Transverse colon (tissue), 4 donors: ENCODE data around the gene MRPL48. TPM values are rescaled to one million over a fixed set of nuclear protein-coding genes. Genes with fewer than 3 reads are reported as not detected.

Experiments
- DNase-seq: peaks from one replicate; pipeline ENCODE4 v3.0.0-alpha.2; 2019
- H3K27ac ChIP-seq, 4 donors: fragments of 200-600 bp; sonication (generic); 2 replicates each; pipeline ENCODE4 v1.5.1; 2016 to 2018; ENCODE audit warnings: inconsistent platforms in 4 of 4
- H3K27me3 ChIP-seq: fragments of 200-600 bp; sonication (generic); 2 replicates; pipeline ENCODE4 v1.5.1; 2017; ENCODE audit warnings: inconsistent platforms
- H3K36me3 ChIP-seq, 4 donors: fragments of 200-600 bp; sonication (generic); 2 replicates each; pipeline ENCODE4 v1.5.1; 2017 to 2019; ENCODE audit warnings: inconsistent platforms in 4 of 4
- H3K4me1 ChIP-seq, 4 donors: fragments of 200-600 bp; sonication (generic); 2 replicates each; pipeline ENCODE4 v1.5.1; 2017 to 2020; ENCODE audit warnings: inconsistent platforms in 4 of 4
- H3K4me3 ChIP-seq, 4 donors: fragments of 200-600 bp; sonication (generic); 1 replicate in 1 of 4; 2 replicates in 3 of 4; pipeline versions ENCODE4 v1.5.1 to v1.6.1; 2017 to 2019; ENCODE audit warnings: inconsistent platforms in 4 of 4
- H3K9me3 ChIP-seq, 2 donors: fragments of 200-600 bp; sonication (generic); 2 replicates each; pipeline ENCODE4 v1.5.1; 2017 to 2019; ENCODE audit warnings: inconsistent platforms in 2 of 2
- CTCF ChIP-seq, 5 experiments: fragments of 200-600 bp in 3 of 5; fragments of 450-650 bp in 2 of 5; sonication (generic) in 3 of 5; IDR thresholded peaks; 1 replicate in 2 of 5; 2 replicates in 3 of 5; pipeline ENCODE4 v1.5.1; 2016 to 2017; ENCODE audit warnings: antibody characterized with exemption in 5 of 5, inconsistent platforms in 3 of 5, mild to moderate bottlenecking in 2 of 5, moderate library complexity in 1 of 5
- EP300 ChIP-seq: sonication (generic); formaldehyde crosslinking; IDR thresholded peaks from one replicate; pipeline ENCODE4 v1.6.1; 2017; ENCODE audit warnings: antibody characterized with exemption, low read depth
- POLR2A ChIP-seq: fragments of 450-650 bp; IDR thresholded peaks from one replicate; pipeline ENCODE4 v1.6.1; 2016; ENCODE audit warnings: antibody characterized with exemption, mild to moderate bottlenecking, moderate library complexity
- POLR2AphosphoS5 ChIP-seq, 3 donors: sonication (generic); formaldehyde crosslinking; IDR thresholded peaks; one replicate each; pipeline ENCODE4 v1.6.1; 2016; ENCODE audit warnings: antibody characterized with exemption in 3 of 3
- WGBS, 2 donors: methylation state at CpG; one replicate each; pipeline ENCODE4 v1.1.5; 2018; ENCODE audit warnings: low coverage in 1 of 2; 5-methylcytosine and 5-hydroxymethylcytosine counted together
- in situ Hi-C, 4 donors: fragments of 200-750 bp; cut with MboI; loops; one replicate each; pipeline versions ENCODE4 v1.15.0 to v1.15.1; 2017; ENCODE audit warnings: low sequenced_read_pairs in 3 of 4, low pct_ligation_motif_present in 1 of 4, low pct_unique_long_range_greater_than_20kb in 1 of 4
- intact Hi-C: fragments of 100-400 bp; cut with DNase I; formaldehyde crosslinking; loops from one replicate; pipeline ENCODE4 v1.15.1; 2023; ENCODE audit warnings: low total_unique reads
- total RNA-seq, 4 donors: library from RNA; depleted of rRNA; stranded (reverse); fragments of >200 nt; gene quantifications; one replicate each; pipeline ENCODE4 v1.1.0, GENCODE V29; 2016

Gene MRPL48
- total RNA-seq = 10 to 100 TPM in 3 of 4 donors, not detected in 1; 10.5 to 21.1 (median 21.0) TPM

GRCh38 chr11:73787643-73788558 is at the start of gene MRPL48:
Gene MRPL48, plus strand, starts transcription at chr11:73787874. Its CDS starts 98 bp downstream, at chr11:73787972.
- WGBS, 2 donors = 3 to 17% methylated on average over 1 to 43 of the region's 44 CpGs
- H3K4me1 ChIP-seq = peaks cover 5 to 23% (median 11%) of the 10 kb centered on the region in 4 donors
- peak; percentile 93 for DNase-seq
- intact Hi-C loops (no loop called here), in situ Hi-C loops (no loop called here)
- TF ChIP-seq EP300 (no peak), CTCF (IDR thresholded peaks at IDR 0.05) (peak in 1 of 5 experiments; percentile 14), POLR2A (peak; percentile 72), POLR2AphosphoS5 (IDR thresholded peaks at IDR 0.05) (peak; percentile 27 to 60 (median 43))
- H3K9me3 ChIP-seq = no peaks in the 10 kb centered on the region
- peak within 1 kb of the TSS; percentile 89 to 97 (median 92) for H3K27ac ChIP-seq
- no peaks in the 10 kb centered on the region for H3K27me3 ChIP-seq
- H3K4me3 ChIP-seq = peak within 1 kb of the TSS; percentile 47 to 73 (median 68)
- H3K36me3 ChIP-seq = no peaks in the 10 kb centered on the region

- Histone ChIP-seq H3K4me1 (peaks cover 0 to 7% (median 3%) of the 10 kb centered on the region in 4 donors), H3K27me3 (no peaks in the 10 kb centered on the region), H3K4me3 (no peak overlapping the region), H3K9me3 (no peaks in the 10 kb centered on the region), H3K36me3 (no peaks in the 10 kb centered on the region), H3K27ac (no peak overlapping the region)
- intact Hi-C loops (no loop called here), in situ Hi-C loops (no loop called here)
- no peak for DNase-seq
- whole genome bisulfite sequencing, 2 donors = 96 to 97% methylated on average over 6 to 7 of the region's 7 CpGs
- TF ChIP-seq CTCF (IDR thresholded peaks at IDR 0.05) (no peak), POLR2A (no peak), EP300 (no peak), POLR2AphosphoS5 (IDR thresholded peaks at IDR 0.05) (no peak)
Observed at GRCh38 chr11:73743045-73743444, 44.6 kb upstream of the MRPL48 start.

- Histone ChIP-seq H3K27ac (no peak overlapping the region), H3K9me3 (no peaks in the 10 kb centered on the region), H3K27me3 (no peaks in the 10 kb centered on the region), H3K4me3 (no peak overlapping the region), H3K36me3 (no peaks in the 10 kb centered on the region), H3K4me1 (peaks cover 0 to 31% (median 16%) of the 10 kb centered on the region in 4 donors)
- 96 to 97% methylated on average over 9 to 13 of the region's 13 CpGs for WGBS, 2 donors
- in situ Hi-C loops = no loop called here
- DNase-seq = no peak
- intact Hi-C loops = no loop called here
- no peak for TF ChIP-seq CTCF (IDR thresholded peaks at IDR 0.05)
- TF ChIP-seq POLR2A = no peak
- no peak for TF ChIP-seq EP300
- no peak for TF ChIP-seq POLR2AphosphoS5 (IDR thresholded peaks at IDR 0.05)
Observed at GRCh38 chr11:73746701-73747100, 41.0 kb upstream of the MRPL48 start.

GRCh38 chr11:73747762-73748161 is 39.9 kb upstream of the MRPL48 start:
- WGBS, 2 donors = 66% methylated on average over 3 of the region's 3 CpGs
- Histone ChIP-seq H3K27ac (no peak overlapping the region), H3K9me3 (no peaks in the 10 kb centered on the region), H3K4me1 (peaks cover 0 to 41% (median 22%) of the 10 kb centered on the region in 4 donors), H3K4me3 (no peak overlapping the region), H3K27me3 (no peaks in the 10 kb centered on the region), H3K36me3 (no peaks in the 10 kb centered on the region)
- DNase-seq = no peak
- TF ChIP-seq POLR2AphosphoS5 (IDR thresholded peaks at IDR 0.05) = no peak
- no peak for TF ChIP-seq POLR2A
- TF ChIP-seq CTCF (IDR thresholded peaks at IDR 0.05) = no peak
- no peak for TF ChIP-seq EP300
- intact Hi-C loops (no loop called here), in situ Hi-C loops (no loop called here)
